22Rv1 (cell line): Measurements from ENCODE around the gene EGF.

Experiments
- ZFX ChIP-seq: fragments of 450-650 bp; IDR thresholded peaks from 2 replicates; pipeline ENCODE4 v1.6.1; 2017; ENCODE audit warnings: antibody characterized with exemption, borderline replicate concordance
- TF ChIP-seq, protein P1 (sequence below): fragments of 450-650 bp; IDR thresholded peaks from 2 replicates; pipeline ENCODE4 v1.5.1; 2017; ENCODE audit warnings: mild to moderate bottlenecking

- TF ChIP-seq, protein P1, sequence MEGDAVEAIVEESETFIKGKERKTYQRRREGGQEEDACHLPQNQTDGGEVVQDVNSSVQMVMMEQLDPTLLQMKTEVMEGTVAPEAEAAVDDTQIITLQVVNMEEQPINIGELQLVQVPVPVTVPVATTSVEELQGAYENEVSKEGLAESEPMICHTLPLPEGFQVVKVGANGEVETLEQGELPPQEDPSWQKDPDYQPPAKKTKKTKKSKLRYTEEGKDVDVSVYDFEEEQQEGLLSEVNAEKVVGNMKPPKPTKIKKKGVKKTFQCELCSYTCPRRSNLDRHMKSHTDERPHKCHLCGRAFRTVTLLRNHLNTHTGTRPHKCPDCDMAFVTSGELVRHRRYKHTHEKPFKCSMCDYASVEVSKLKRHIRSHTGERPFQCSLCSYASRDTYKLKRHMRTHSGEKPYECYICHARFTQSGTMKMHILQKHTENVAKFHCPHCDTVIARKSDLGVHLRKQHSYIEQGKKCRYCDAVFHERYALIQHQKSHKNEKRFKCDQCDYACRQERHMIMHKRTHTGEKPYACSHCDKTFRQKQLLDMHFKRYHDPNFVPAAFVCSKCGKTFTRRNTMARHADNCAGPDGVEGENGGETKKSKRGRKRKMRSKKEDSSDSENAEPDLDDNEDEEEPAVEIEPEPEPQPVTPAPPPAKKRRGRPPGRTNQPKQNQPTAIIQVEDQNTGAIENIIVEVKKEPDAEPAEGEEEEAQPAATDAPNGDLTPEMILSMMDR = no peak
- no peak for TF ChIP-seq ZFX
These were observed 4.0 kb upstream of the EGF start for GRCh38 chr4:109908731-109909130.
